Breast epithelium (tissue), 3 donors: ENCODE measurements around the gene THBS4.

Experiments used
- POLR2A ChIP-seq: fragments of 450-650 bp; IDR thresholded peaks from one replicate; pipeline ENCODE4 v1.6.1; 2016; ENCODE audit warnings: antibody characterized with exemption, mild to moderate bottlenecking, moderate library complexity
- TF ChIP-seq, protein P1 (sequence below), 3 donors: fragments of 450-650 bp; IDR thresholded peaks; one replicate each; pipeline ENCODE4 v1.5.1; 2016 to 2017; ENCODE audit warnings: antibody characterized with exemption in 3 of 3, mild to moderate bottlenecking in 3 of 3, moderate library complexity in 3 of 3

- TF ChIP-seq, protein P1, sequence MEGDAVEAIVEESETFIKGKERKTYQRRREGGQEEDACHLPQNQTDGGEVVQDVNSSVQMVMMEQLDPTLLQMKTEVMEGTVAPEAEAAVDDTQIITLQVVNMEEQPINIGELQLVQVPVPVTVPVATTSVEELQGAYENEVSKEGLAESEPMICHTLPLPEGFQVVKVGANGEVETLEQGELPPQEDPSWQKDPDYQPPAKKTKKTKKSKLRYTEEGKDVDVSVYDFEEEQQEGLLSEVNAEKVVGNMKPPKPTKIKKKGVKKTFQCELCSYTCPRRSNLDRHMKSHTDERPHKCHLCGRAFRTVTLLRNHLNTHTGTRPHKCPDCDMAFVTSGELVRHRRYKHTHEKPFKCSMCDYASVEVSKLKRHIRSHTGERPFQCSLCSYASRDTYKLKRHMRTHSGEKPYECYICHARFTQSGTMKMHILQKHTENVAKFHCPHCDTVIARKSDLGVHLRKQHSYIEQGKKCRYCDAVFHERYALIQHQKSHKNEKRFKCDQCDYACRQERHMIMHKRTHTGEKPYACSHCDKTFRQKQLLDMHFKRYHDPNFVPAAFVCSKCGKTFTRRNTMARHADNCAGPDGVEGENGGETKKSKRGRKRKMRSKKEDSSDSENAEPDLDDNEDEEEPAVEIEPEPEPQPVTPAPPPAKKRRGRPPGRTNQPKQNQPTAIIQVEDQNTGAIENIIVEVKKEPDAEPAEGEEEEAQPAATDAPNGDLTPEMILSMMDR (IDR thresholded peaks at IDR 0.05): no peak
- TF ChIP-seq POLR2A: no peak
Observed at GRCh38 chr5:80008995-80009765, 26.0 kb upstream of the THBS4 start.
